Measurements from ENCODE around the gene BUB1B. TPM values are rescaled to one million over a fixed set of nuclear protein-coding genes. Genes with fewer than 3 reads are reported as not detected.

The BUB1B gene
- polyA plus RNA-seq, 1 donor (not counting 4 experiments of a cell fraction or from before 2014, with no cell fraction given) = 19.7 TPM

DNA sequence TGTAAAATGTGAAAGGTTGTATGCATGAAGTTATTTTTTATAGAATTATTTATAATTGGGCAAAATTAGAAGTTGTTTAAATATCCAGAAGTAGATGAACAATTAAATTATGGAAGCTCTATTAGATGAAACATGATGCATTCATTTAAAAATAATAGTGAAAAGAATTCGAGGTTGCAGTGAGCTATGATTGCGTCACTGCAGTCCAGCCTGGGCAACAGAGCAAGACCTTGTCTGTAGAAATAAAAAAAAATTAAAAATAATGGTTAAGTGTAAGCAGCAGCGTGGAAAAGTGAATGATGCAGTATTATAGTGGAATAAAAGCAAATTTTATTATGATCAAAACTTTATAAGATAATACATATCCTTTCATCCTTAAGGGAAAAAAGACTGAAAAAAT lies 14.3 kb downstream of the BUB1B start:
- dilution Hi-C loops (cut with MboI; ENCODE audit: extremely low pct_ligation_motif_present, low sequenced_read_pairs) = no loop called here
- DNase-seq (ENCODE audit: low read depth, low spot score) (no peak), FAIRE-seq (no peak)
- Histone ChIP-seq H2AFZ (ENCODE audit: control insufficient read depth, low read length) (no peak overlapping the region), H3K79me2 (ENCODE audit: control insufficient read depth, insufficient read depth, low read length) (no peaks in the 10 kb centered on the region), H3K27me3 (ENCODE audit: control insufficient read depth, extremely low read depth, insufficient read depth, low read length) (no peaks in the 10 kb centered on the region), H3K9ac (ENCODE audit: control insufficient read depth, extremely low read depth, insufficient read depth, low read length) (no peak overlapping the region), H3K4me2 (ENCODE audit: control insufficient read depth, extremely low read depth, insufficient read depth, low read depth, low read length) (no peak overlapping the region), H3K27ac (ENCODE audit: control insufficient read depth, insufficient read depth, low read length) (no peak overlapping the region), H4K20me1 (ENCODE audit: control insufficient read depth, extremely low read depth, insufficient read depth, low read length) (no peaks in the 10 kb centered on the region), H3K4me1 (ENCODE audit: control insufficient read depth, extremely low read depth, insufficient read depth, low read length) (no peaks in the 10 kb centered on the region), H3K4me3 (ENCODE audit: control insufficient read depth in 2 of 3, extremely low read depth in 1 of 3, insufficient read depth in 2 of 3, low read depth in 1 of 3, low read length in 3 of 3) (no peak overlapping the region), H3K9me3 (ENCODE audit: control insufficient read depth, low read depth, low read length) (no peaks in the 10 kb centered on the region), H3K9me1 (ENCODE audit: control insufficient read depth, extremely low read depth, insufficient read depth, low read length) (no peaks in the 10 kb centered on the region), H3K36me3 (ENCODE audit: control insufficient read depth in 2 of 2, extremely low read depth in 1 of 2, insufficient read depth in 2 of 2, low read length in 2 of 2) (peaks cover 0 to 14% of the 10 kb centered on the region in 2 experiments)
- TF ChIP-seq EZH2 (IDR thresholded peaks at IDR 0.05; ENCODE audit: low read length) (no peak), CTCF (optimal IDR thresholded peaks at IDR 0.05 in 1 of 3, IDR thresholded peaks at IDR 0.05 in 1 of 3, conservative IDR thresholded peaks at IDR 0.05 in 1 of 3; ENCODE audit: extremely low read depth in 1 of 3, insufficient read depth in 2 of 3, low read length in 3 of 3) (no peak)

DNA sequence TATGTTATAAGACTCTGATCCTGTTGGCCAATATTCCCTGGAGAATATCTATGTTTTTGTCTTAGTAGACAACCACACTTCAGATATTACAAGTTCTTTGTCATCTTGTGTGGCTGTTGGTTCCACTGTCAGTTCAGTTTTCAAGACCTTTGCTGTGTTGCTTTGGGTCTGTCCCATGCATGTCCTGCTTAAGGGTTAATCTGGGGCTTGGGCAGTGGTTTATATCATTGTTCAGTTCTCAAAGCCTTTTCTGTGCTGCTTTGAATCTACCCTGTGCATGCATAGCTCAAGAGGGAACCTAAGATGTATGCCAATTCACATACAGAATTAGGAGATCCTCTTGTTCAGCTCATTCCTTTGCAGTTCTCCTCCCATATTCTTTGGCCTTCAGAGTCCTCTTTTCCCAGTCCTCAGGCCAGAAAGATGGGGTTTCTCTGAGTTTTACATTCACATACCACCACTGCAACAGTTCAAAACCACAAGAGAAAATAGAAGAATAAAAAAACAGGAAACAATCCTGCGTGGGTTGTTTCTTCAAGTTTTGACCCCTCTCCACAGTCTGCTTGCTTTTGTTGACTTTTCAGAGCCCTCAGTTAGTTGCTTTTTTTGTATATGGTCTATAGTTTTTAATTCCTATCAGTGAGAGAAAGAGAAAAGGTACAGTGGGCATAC lies 21.6 kb downstream of the BUB1B start:
- no peak overlapping the region for H3K4me3 ChIP-seq (ENCODE audit: control insufficient read depth in 2 of 3, extremely low read depth in 1 of 3, insufficient read depth in 2 of 3, low read depth in 1 of 3, low read length in 3 of 3)
- DNase-seq (ENCODE audit: low read depth, low spot score) = no peak
- H3K27me3 ChIP-seq (ENCODE audit: control insufficient read depth, extremely low read depth, insufficient read depth, low read length) = no peaks in the 10 kb centered on the region
- H3K4me2 ChIP-seq (ENCODE audit: control insufficient read depth, extremely low read depth, insufficient read depth, low read depth, low read length) = no peak overlapping the region
- H3K4me1 ChIP-seq (ENCODE audit: control insufficient read depth, extremely low read depth, insufficient read depth, low read length) = no peaks in the 10 kb centered on the region
- H3K36me3 ChIP-seq (ENCODE audit: control insufficient read depth in 2 of 2, extremely low read depth in 1 of 2, insufficient read depth in 2 of 2, low read length in 2 of 2) = no peaks in the 10 kb centered on the region
- no peaks in the 10 kb centered on the region for H3K9me1 ChIP-seq (ENCODE audit: control insufficient read depth, extremely low read depth, insufficient read depth, low read length)
- H3K9ac ChIP-seq (ENCODE audit: control insufficient read depth, extremely low read depth, insufficient read depth, low read length) = no peak overlapping the region
- no peak overlapping the region for H2AFZ ChIP-seq (ENCODE audit: control insufficient read depth, low read length)
- no peak for TF ChIP-seq EZH2 (IDR thresholded peaks at IDR 0.05; ENCODE audit: low read length)
- TF ChIP-seq CTCF (optimal IDR thresholded peaks at IDR 0.05 in 1 of 3, IDR thresholded peaks at IDR 0.05 in 1 of 3, conservative IDR thresholded peaks at IDR 0.05 in 1 of 3; ENCODE audit: extremely low read depth in 1 of 3, insufficient read depth in 2 of 3, low read length in 3 of 3) = no peak
- no peaks in the 10 kb centered on the region for H3K9me3 ChIP-seq (ENCODE audit: control insufficient read depth, low read depth, low read length)
- no peaks in the 10 kb centered on the region for H3K79me2 ChIP-seq (ENCODE audit: control insufficient read depth, insufficient read depth, low read length)
- H3K27ac ChIP-seq (ENCODE audit: control insufficient read depth, insufficient read depth, low read length) = no peak overlapping the region
- dilution Hi-C loops (cut with MboI; ENCODE audit: extremely low pct_ligation_motif_present, low sequenced_read_pairs) = no loop called here
- FAIRE-seq = no peak
- H4K20me1 ChIP-seq (ENCODE audit: control insufficient read depth, extremely low read depth, insufficient read depth, low read length) = no peaks in the 10 kb centered on the region

All from keratinocyte (primary cell).